Measurements from ENCODE around the gene OR6V1.

GRCh38 chr7:143047326-143047725 lies 4.8 kb upstream of the OR6V1 start:
- TF ChIP-seq POLR2A (IDR thresholded peaks at IDR 0.05; ENCODE audit: low read depth, low read length) (no peak), POLR2AphosphoS5 (IDR thresholded peaks at IDR 0.05; ENCODE audit: low read depth, low read length) (no peak), TAF1 (IDR thresholded peaks at IDR 0.05; ENCODE audit: low read depth, low read length) (no peak), SPI1 (IDR thresholded peaks at IDR 0.05; ENCODE audit: low read depth, low read length) (peak; percentile 40), POU2F2 (IDR thresholded peaks at IDR 0.05; ENCODE audit: low read depth, low read length) (no peak), PAX5 (IDR thresholded peaks at IDR 0.05; ENCODE audit: insufficient read depth, low read length, severe bottlenecking) (no peak)
